Measurements from ENCODE around the gene WFS1.

DNA sequence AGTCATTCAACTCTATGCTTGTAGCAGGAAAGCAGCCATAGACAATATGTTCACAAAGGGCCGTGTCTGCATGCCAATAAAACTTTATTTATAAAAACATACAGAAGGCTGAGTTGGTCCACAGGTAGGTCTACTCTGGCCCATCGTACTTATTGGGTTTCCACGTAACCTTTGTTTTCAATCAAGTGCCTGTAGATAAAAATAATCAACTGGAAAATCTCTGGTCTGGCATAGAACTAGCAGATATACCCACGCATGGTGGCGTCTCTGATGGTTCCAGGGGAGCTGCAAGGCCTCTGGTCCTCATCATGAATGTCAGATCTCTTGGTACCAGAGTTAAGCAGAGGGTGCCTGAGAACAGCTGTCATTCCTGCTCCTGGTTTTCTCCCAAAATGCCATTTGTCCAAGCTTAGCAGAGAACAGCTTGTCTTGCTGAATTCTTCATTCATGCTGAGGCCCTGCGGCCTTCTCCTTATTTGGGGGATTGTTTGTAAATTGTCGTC is 37.9 kb upstream of the WFS1 start:
- TF ChIP-seq POLR2AphosphoS5 (IDR thresholded peaks at IDR 0.05; ENCODE audit: borderline replicate concordance, low read depth, low read length) (no peak), EZH2 (IDR thresholded peaks at IDR 0.05) (no peak)

All from SK-N-MC (cell line).